SU-DHL-6 (cell line): ENCODE data around the gene EEF1E1.

Source experiments
- EZH2phosphoT487 ChIP-seq: fragments of 200-600 bp; sonication (generic), shearing (Covaris generic); conservative IDR thresholded peaks from 2 replicates; pipeline ENCODE4 v1.6.1; 2018; ENCODE audit warnings: mild to moderate bottlenecking, antibody characterized with exemption, low read length, moderate library complexity, mixed read lengths
- TF ChIP-seq, protein P1 (sequence below): fragments of 200-600 bp; sonication (generic); IDR thresholded peaks from one replicate; pipeline ENCODE4 v1.5.1; 2017; ENCODE audit warnings: antibody characterized with exemption, mild to moderate bottlenecking, low read length, moderate library complexity; ENCODE audit not compliant: insufficient read depth, poor library complexity, severe bottlenecking

DNA sequence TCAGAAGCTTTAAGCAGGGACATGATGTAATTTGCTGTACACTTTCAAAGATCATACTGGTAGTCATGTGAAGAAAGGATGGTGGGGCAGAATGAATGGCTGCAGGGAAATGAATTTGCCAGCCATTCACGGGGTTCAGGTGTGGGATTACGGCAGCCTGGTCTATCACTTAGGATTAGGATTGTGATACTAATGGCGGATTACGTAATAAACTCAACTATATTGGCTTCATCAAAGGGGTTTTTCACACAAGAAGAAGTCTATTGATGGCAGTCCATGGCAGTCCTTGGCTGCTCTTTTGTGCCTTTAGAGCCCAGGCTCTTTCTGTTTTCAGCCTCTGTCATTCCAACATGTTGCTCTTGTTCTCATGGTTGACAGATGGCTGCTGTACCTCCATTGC is 12.6 kb upstream of the EEF1E1 start:
- TF ChIP-seq, protein P1, sequence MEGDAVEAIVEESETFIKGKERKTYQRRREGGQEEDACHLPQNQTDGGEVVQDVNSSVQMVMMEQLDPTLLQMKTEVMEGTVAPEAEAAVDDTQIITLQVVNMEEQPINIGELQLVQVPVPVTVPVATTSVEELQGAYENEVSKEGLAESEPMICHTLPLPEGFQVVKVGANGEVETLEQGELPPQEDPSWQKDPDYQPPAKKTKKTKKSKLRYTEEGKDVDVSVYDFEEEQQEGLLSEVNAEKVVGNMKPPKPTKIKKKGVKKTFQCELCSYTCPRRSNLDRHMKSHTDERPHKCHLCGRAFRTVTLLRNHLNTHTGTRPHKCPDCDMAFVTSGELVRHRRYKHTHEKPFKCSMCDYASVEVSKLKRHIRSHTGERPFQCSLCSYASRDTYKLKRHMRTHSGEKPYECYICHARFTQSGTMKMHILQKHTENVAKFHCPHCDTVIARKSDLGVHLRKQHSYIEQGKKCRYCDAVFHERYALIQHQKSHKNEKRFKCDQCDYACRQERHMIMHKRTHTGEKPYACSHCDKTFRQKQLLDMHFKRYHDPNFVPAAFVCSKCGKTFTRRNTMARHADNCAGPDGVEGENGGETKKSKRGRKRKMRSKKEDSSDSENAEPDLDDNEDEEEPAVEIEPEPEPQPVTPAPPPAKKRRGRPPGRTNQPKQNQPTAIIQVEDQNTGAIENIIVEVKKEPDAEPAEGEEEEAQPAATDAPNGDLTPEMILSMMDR = no peak
- TF ChIP-seq EZH2phosphoT487 = no peak
